Amygdala (tissue), 56 donors: ENCODE measurements around the gene TBC1D21.

Experiments
- DNase-seq, 56 donors: peaks; one replicate each; lab custom pipeline; 2025; lab: John Stamatoyannopoulos, UW

TBC1D21 gene

GRCh38 chr15:73873456-73873855, at the start of gene TBC1D21:
Gene TBC1D21, plus strand, starts transcription at chr15:73873564. Its CDS starts 146 bp downstream, at chr15:73873710.
- DNase-seq = no peak

- no peak for DNase-seq
These were observed 46.6 kb upstream of the TBC1D21 start for GRCh38 chr15:73826711-73827251.

DNA sequence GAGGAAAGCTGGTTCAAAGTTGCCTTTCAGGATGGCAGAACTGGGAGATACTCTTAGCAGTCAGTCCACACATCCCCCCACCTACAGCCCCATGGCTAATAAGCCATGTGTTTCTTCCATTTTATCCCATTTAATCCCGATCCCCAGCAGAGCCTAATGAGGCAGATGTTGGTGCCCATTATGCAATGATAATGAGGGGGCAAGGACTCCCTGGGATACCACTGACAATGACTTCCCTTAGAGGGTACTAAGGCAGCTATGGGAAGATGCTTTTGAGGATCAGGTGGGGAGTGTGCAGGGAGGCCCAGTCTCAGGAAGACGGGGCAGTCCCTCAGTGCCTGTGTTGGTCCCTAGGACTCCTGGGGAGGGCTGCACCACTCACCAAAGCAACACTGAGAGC, 43.8 kb upstream of the TBC1D21 start:
- DNase-seq = no peak

- no peak for DNase-seq
These were observed 40.7 kb upstream of the TBC1D21 start for GRCh38 chr15:73832657-73833056.

GRCh38 chr15:73836845-73837244, 36.5 kb upstream of the TBC1D21 start:
- DNase-seq = no peak

DNA sequence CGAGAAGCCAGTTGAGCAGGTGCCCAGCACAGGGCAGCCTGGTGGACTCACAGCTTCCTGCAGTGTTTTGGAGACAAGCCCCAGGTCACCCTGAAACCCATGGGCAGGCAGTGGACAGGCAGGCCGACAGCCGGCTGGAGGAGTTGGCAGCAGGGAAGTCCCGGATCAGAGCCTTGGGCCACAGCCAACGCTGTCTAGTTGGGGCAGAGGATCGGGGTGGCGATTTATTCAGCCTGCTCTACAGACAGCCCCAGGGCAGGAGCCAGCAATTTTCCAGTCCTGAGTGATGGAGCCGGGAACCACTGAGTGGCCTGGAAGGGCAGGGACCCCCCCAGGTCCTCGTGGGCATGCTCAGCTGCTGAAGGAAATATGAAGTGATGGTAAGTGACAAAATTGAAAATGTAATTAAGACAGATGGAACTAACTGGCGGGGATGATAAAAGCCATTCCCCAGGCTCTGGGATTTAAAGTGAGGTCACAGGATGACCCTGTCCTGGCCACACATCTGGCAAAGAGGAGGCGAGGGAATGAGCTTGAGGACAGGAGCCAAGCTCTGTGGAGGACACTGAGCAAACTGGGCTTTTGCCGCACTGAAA, 34.4 kb upstream of the TBC1D21 start:
- DNase-seq = peak in 53 of 56 donors; percentile 3 to 89 (median 61)

DNA sequence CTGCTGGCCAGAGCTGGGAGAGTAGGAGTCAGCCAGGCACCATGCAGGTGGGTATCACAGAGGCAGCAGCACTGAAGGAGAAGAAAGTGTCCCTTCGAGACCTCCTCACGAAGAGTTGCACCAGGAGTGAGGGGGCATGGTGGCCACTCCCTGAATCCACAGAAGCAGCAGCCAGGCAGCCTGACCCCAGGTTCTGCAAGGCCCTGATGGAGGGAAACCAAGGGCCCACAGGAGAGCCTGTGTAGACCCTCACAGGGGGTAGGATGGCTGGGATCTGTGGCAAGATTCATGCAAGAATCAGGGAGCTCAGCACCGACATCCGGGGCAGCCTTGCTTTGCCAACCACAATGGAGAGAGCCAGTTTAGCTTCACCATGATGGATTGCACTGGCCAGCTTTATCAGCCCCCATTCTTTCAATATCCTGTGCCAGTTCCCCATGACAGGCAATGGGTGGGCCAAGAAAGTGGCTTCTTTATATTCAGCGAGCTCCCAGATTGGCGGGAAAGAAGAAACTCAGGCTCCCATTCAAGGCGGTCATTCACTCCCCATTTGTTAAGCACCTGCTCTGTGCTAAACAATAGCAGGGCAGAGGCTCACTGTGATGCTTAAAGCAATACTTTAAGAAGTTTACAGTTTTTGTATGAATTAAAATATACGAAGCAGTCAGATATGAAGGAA, 33.5 kb upstream of the TBC1D21 start:
- no peak for DNase-seq

DNA sequence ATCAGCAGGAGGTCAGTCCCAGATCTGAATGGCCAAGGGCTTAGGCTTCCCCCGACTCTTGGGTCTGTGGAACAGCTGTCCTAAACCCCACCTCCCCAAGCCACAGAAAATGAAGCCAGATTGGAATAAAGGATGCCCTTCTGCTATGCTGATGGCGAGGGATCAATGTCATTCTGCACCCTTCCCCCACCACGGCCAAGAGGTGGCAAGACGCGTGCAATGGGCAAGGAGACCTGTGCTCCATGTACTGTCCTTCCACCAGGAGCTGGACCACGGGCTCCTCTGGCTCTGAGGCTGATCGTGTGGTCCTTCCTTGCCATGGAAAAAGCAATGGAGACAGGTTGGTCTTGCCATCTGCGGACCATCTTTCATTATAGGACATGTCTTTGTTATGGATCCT, 32.6 kb upstream of the TBC1D21 start:
- DNase-seq = no peak

GRCh38 chr15:73841756-73842725, 31.3 kb upstream of the TBC1D21 start:
- DNase-seq = no peak

DNA sequence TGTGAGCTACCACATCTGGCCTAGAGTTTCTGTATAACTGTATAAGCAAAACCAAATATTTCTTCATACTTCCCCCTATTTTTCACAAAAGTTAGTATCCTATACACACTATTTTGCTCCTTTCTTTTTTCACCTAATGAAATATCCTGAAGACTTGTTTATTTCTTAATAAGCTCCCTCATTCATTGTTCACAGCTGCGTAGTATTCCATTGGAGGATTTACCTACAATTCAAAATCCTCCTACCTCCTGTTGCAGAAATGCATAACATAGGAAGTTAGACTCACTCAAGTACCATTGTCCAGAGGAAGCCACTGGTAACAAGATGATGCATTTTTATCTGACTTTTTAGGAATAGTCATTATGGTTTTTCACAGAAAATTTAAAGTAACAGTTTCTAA, 29.6 kb upstream of the TBC1D21 start:
- no peak for DNase-seq

DNA sequence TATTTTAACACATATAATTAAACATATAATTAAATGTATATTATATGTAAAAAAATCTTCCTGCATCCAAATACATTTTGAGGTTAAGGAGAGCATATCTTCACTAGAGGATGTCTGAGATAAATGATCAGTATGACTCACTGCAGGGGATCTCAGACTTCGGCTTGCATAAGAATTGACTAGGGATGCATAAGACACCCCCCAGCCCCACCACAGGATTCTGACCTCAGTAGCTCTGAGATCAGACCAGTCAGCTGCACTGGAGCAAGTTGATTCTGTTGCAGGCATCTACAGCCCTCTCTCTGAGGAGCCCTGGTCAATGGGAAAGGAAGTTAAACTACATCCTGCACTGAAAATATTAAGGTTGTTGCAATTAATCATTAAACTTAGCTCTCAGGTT, 29.0 kb upstream of the TBC1D21 start:
- DNase-seq = no peak

DNA sequence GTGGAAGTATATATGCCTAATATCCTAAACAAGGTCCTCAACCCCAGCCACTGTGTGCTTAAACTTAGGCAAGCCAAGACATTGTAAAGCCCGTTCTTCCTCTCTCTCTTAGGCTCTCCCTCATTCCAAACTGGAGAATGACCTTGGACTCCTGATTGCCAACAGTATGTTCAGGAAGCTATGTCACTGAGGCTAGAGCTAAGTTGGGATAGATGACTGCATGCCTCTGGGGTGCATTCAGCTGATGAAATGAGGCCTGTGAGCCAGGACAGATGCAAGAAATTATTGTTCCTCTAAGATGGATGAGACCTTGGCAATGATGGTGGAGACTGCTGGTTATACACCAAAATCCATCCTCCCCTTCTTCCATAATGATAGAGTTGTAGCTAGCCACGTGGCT, 27.9 kb upstream of the TBC1D21 start:
- DNase-seq = no peak

- no peak for DNase-seq
These were observed 27.5 kb upstream of the TBC1D21 start for GRCh38 chr15:73845907-73846306.

DNA sequence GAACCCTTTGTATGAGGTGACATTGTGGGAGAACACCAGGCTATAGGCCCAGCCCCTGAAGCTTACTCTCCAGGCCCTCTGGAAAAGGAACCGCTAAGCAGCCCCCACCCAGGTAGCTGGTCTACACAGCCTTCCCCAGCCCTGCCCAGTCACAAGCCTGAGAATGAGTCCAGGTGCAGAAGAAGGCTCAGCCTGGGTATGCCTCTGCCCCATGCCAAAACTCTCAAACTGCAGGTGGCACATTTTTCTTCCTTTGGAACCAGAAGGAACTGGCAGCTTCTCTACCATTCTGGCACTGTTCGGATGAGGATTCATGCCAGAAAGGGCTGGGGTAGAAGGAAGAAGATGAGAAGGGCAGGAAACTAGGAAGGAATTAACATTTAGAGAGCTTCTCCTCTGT, 23.7 kb upstream of the TBC1D21 start:
- no peak for DNase-seq

DNA sequence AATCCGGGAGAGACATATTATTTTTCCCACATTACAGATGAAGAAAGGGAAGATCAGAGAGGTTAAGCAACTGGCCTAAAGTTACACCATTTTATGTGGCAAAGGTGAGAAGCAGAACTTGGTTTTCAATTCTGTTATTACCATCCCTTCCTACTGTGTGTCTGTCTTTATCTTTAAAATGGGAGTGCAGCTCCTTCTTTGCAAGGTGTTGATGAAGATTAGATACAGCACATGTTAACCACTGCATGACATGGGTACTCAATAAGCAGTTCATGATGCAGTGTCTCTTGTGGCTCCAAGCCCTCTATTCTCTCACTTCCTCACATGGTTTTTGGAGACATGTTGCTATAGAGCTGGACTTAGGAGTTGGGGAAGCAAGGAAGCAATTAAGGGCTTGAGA, 23.1 kb upstream of the TBC1D21 start:
- no peak for DNase-seq

GRCh38 chr15:73851689-73852088, 21.7 kb upstream of the TBC1D21 start:
- DNase-seq = no peak

DNA sequence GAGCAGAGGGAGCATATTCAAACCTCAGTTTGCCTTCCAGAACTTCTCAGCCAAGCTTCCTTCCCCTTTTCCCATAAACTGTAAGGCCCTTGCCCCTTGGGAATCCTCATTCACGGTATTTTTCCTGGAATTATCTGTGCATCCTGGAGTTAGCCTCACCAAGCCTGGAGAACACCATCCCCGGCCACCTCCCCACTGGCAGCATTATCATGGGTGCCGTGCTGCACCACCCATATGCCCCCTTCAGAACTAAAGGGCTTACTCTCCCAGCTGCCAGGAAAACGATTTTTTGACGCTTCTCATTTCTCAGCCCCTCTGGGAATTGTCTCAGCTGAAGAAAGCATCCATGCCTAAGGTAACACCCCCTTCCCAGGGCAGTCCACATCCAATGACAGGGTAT, 20.9 kb upstream of the TBC1D21 start:
- no peak for DNase-seq

GRCh38 chr15:73854265-73854664, 19.1 kb upstream of the TBC1D21 start:
- no peak for DNase-seq

DNA sequence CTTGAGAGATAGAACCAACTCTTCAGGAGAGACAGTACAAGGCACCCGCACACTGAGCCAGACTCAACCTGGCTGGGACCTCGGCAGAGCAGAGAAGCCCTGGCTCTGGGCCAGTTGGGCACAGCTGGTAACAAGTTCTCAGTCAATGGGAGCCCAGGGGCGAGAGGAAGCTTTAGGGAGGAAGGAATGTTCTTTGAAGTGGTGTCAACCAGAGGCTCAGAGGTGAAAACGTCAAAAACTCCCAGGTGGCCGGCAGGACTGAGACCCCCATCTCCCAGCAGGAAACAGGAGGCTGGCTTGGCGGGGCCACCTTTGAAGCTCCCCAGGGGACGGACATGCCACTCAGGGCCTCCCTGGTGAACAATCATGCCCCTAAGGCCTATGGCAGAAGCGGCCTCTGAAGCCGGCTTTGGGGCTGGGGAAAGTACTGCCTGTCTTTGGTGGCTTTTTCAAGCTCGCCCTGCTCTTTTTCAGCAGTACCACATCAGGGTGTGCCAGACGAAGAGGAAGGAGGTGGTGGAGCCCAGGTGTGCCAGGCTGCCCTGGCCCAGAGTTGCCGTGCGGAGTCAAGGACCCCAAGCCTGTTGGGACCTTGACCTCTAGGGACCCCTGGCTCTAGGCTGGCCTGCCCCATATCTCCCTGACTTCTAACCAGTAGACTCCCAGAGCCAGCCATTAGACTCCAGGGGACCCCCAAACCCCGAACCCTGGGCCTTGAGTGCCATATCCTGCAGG, 16.7 kb upstream of the TBC1D21 start:
- DNase-seq = peak in 4 of 56 donors; percentile 1 to 9 (median 6)

DNA sequence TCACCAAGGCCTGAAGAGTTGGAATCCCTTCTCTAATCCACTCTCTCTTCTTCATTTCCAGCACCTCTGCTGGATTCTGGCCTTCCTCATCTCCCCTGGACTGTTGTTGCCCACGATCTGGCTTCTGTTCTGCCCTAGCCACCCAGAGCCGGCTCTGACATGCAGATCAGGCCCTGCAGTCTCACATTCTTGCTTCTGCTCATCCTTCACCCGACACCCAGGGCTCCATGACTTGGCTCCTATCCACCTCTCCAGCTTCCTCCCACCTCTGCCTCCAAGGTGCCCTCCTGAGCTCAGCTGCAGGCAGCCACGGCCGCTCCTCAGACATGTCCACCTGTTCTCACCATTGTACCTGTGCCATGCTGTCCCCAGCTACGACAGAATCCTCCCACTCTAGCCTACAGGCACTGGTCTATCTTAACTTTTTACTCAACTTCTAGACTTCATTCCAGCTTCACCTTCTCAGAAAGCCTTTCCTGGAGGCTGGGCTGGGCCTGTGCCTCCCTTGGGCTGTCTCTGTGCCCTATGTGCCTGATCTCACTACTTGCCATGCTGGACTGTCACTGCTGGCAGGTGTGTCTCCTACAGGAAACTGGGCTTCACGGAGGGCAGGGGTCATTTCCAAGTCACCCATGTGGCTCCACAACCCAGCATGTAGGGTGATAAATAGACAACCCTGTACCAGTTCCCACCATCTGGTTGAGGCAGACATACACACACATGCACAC, 16.0 kb upstream of the TBC1D21 start:
- no peak for DNase-seq
